OCI-LY7 (cell line): ENCODE results near the gene ECM2. TPM values are rescaled to one million over a fixed set of nuclear protein-coding genes. Genes with fewer than 3 reads are reported as not detected.

Source experiments
- BruUV-seq: library from RNA; stranded (reverse); fragments of 400-500 nt; replicated peaks from 2 replicates; lab custom pipeline; 2021; lab: Mats Ljungman, UMichigan
- CTCF ChIA-PET: fragments of 300-600 bp; sonication (Branson Sonifier 250); formaldehyde crosslinking; loops from one replicate; lab custom pipeline; 2022; ENCODE audit warnings: antibody characterized with exemption; ENCODE audit not compliant: unreplicated experiment; lab: Charles Lee
- POLR2A ChIA-PET: fragments of 300-600 bp; sonication (Branson Sonifier 250); formaldehyde crosslinking; loops from one replicate; lab custom pipeline; 2022; ENCODE audit warnings: antibody characterized with exemption; lab: Charles Lee
- DNase-seq: peaks from one replicate; pipeline ENCODE4 v3.0.0-alpha.2; 2015; ENCODE audit warnings: low spot score
- H2AFZ ChIP-seq: fragments of 200-600 bp; sonication (generic), shearing (Covaris generic); 2 replicates; pipeline ENCODE4 v1.6.1; 2014; ENCODE audit warnings: mild to moderate bottlenecking, antibody characterized with exemption, low read length, moderate library complexity
- H3K27ac ChIP-seq: fragments of 200-600 bp; sonication (generic); 2 replicates; pipeline ENCODE4 v1.5.1; 2014; ENCODE audit warnings: mixed run types, low read depth, mild to moderate bottlenecking, moderate library complexity, low read length, inconsistent platforms; ENCODE audit not compliant: poor library complexity, severe bottlenecking
- H3K36me3 ChIP-seq: fragments of 200-600 bp; sonication (generic); 2 replicates; pipeline ENCODE4 v1.6.1; 2014; ENCODE audit warnings: mild to moderate bottlenecking, antibody characterized with exemption, low read length, moderate library complexity, mixed read lengths; ENCODE audit not compliant: insufficient read depth
- H3K4me1 ChIP-seq: fragments of 200-600 bp; sonication (generic); 2 replicates; pipeline ENCODE4 v1.5.1; 2014; ENCODE audit warnings: mild to moderate bottlenecking, low read length; ENCODE audit not compliant: insufficient read depth, poor library complexity, severe bottlenecking
- H3K4me2 ChIP-seq: fragments of 200-600 bp; sonication (generic); 2 replicates; pipeline ENCODE4 v1.6.1; 2014; ENCODE audit warnings: mild to moderate bottlenecking, low read length
- H3K4me3 ChIP-seq: fragments of 200-600 bp; sonication (generic); 2 replicates; pipeline ENCODE4 v1.5.1; 2014; ENCODE audit warnings: mild to moderate bottlenecking, low read depth, low read length; ENCODE audit not compliant: poor library complexity, severe bottlenecking
- H3K79me2 ChIP-seq: fragments of 200-600 bp; sonication (generic); 2 replicates; pipeline ENCODE4 v1.6.1; 2016; ENCODE audit warnings: low read depth, mild to moderate bottlenecking, low read length, moderate library complexity, mixed read lengths; ENCODE audit not compliant: insufficient read depth
- H3K9me2 ChIP-seq: fragments of 200-600 bp; sonication (generic); 2 replicates; pipeline ENCODE4 v1.6.1; 2016; ENCODE audit warnings: mild to moderate bottlenecking, low read length, mixed read lengths; ENCODE audit not compliant: insufficient read depth
- H3K9me3 ChIP-seq: fragments of 200-600 bp; sonication (generic); 2 replicates; pipeline ENCODE4 v1.6.1; 2014; ENCODE audit warnings: mild to moderate bottlenecking, mixed run types, low read length, mixed read lengths
- H4K20me1 ChIP-seq: fragments of 200-600 bp; sonication (generic); 2 replicates; pipeline ENCODE4 v1.6.1; 2014; ENCODE audit warnings: mild to moderate bottlenecking, antibody characterized with exemption, low read length, moderate library complexity, mixed read lengths; ENCODE audit not compliant: insufficient read depth
- CTCF ChIP-seq: fragments of 200-600 bp; sonication (generic); conservative IDR thresholded peaks from 2 replicates; pipeline ENCODE4 v1.5.1; 2014; ENCODE audit warnings: mild to moderate bottlenecking, antibody characterized with exemption, low read length, moderate library complexity, mixed read lengths
- EZH2phosphoT487 ChIP-seq: fragments of 200-600 bp; sonication (generic); IDR thresholded peaks from 2 replicates; pipeline ENCODE4 v1.6.1; 2018; ENCODE audit warnings: low read depth, borderline replicate concordance, mild to moderate bottlenecking, mixed run types, antibody characterized with exemption, low read length, moderate library complexity, mixed read lengths
- intact Hi-C: fragments of 100-400 bp; cut with micrococcal nuclease; formaldehyde crosslinking; loops from one replicate; pipeline ENCODE4 v1.10.0; 2022; ENCODE audit not compliant: unreplicated experiment
- total RNA-seq, 2 experiments: library from RNA; depleted of rRNA in 1 of 2; stranded (reverse); fragments of >200 nt in 1 of 2; shearing (Covaris generic) in 1 of 2; gene quantifications; 2 replicates each; pipeline ENCODE4 v1.2.3, GENCODE V29; 2014 to 2022

ECM2 gene
- total RNA-seq, 2 experiments from 2014 or later: not detected

GRCh38 chr9:92564982-92565381 lies 29.2 kb upstream of the ECM2 start:
- H3K4me3 ChIP-seq: no peak overlapping the region
- TF ChIP-seq EZH2phosphoT487 (no peak), CTCF (no peak)
- no peak overlapping the region for H2AFZ ChIP-seq
- peaks cover 5% of the 10 kb centered on the region for H3K9me3 ChIP-seq
- ChIA-PET CTCF (no interaction called here), POLR2A (interaction anchor here (0.6 kb wide), 1 partner anchor 14 kb away, joined by 3 read pairs; no protein-coding TSS in a partner anchor)
- H3K36me3 ChIP-seq: no peaks in the 10 kb centered on the region
- H3K4me2 ChIP-seq: no peak overlapping the region
- H4K20me1 ChIP-seq: no peaks in the 10 kb centered on the region
- H3K27ac ChIP-seq: no peak overlapping the region
- H3K9me2 ChIP-seq: no peaks in the 10 kb centered on the region
- no TSS peak for BruUV-seq
- DNase-seq: no peak
- H3K4me1 ChIP-seq: no peaks in the 10 kb centered on the region
- intact Hi-C loops: no loop called here
- no peaks in the 10 kb centered on the region for H3K79me2 ChIP-seq

GRCh38 chr9:92564504-92564903 lies 28.7 kb upstream of the ECM2 start:
- no peaks in the 10 kb centered on the region for H3K79me2 ChIP-seq
- TF ChIP-seq CTCF (no peak), EZH2phosphoT487 (no peak)
- ChIA-PET POLR2A (interaction anchor here (0.6 kb wide), 1 partner anchor 13 kb away, joined by 3 read pairs; no protein-coding TSS in a partner anchor), CTCF (no interaction called here)
- H3K9me3 ChIP-seq: peaks cover 5% of the 10 kb centered on the region
- no peak overlapping the region for H2AFZ ChIP-seq
- no peaks in the 10 kb centered on the region for H3K9me2 ChIP-seq
- no peak overlapping the region for H3K4me2 ChIP-seq
- intact Hi-C loops: no loop called here
- BruUV-seq: no TSS peak
- H4K20me1 ChIP-seq: no peaks in the 10 kb centered on the region
- H3K27ac ChIP-seq: no peak overlapping the region
- DNase-seq: no peak
- H3K36me3 ChIP-seq: no peaks in the 10 kb centered on the region
- no peak overlapping the region for H3K4me3 ChIP-seq
- no peaks in the 10 kb centered on the region for H3K4me1 ChIP-seq
